Left colon (tissue), 2 donors: ENCODE data around the gene AKAP8L. TPM values are rescaled to one million over a fixed set of nuclear protein-coding genes. Genes with fewer than 3 reads are reported as not detected.

Experiments
- ATAC-seq: fragments of 200-7000 bp; cut with Tn5 transposase; one replicate; pipeline ENCODE4 v1.9.1; 2020; ENCODE audit warnings: mild to moderate bottlenecking, moderate library complexity
- DNase-seq, 2 donors: peaks; one replicate each; pipeline ENCODE4 v3.0.0-alpha.2; 2020
- intact Hi-C, 2 donors: fragments of 100-400 bp; cut with DNase I in 1 of 2; cut with micrococcal nuclease in 1 of 2; formaldehyde crosslinking; loops; one replicate each; pipeline versions ENCODE4 v1.11.2 to v1.14.0; 2022; cut with DNase I, micrococcal nuclease
- total RNA-seq, 2 donors: library from RNA; stranded (reverse); fragmentation: NEBNext Ultra II Directional; extraction: Animal tissue kit (Norgen Biotek cat#: 25700); gene quantifications; one replicate each; pipeline ENCODE4 v1.2.1, GENCODE V29; 2021
- donor health status: DM: no; HTN: no; CAD: no.
- donor health status: DM: yes; HTN: yes; CAD: no.

AKAP8L gene
- total RNA-seq, 2 donors from 2014 or later, result 63.4 to 75.1 TPM

DNA sequence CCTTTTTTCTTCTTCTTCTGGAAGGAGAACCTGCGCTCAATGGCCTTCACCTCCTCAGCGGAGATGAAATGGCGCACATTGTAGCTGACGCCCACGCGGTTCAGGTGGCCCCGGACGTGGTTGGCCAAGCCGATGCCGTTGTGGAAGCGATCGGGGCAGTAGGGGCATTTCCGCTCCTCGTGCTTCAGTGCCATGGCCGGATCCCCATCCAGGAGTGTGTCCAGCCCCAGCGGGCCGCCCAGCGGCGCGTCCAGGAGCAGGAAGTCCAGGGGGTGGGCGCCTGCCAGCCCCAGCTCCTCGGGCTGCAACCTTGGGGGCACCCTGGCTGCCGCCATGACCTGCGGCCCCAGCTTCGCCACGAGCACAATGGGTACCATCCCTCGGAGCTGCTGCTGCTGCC lies 19.8 kb upstream of the AKAP8L start:
- intact Hi-C loops, result no loop called here
- no peak for ATAC-seq

DNA sequence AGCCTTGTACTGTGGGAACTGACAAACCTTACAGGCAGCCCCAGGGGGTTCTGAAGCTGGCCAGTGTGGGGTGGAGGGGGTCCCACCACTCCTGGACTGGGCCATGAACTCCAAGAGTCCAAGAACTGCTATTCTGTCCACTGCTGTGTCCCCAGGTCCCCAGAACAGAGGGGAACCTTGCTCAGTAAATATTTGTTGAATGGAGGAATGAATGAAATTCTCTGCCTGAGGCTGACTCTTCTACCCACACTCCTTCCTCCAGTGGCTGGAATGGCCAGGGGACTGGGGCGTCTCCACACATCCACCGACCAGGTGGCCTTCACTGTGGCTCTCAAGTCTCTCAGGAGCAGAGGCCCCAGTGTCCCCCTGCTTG lies 19.3 kb upstream of the AKAP8L start:
- no peak for DNase-seq
- intact Hi-C loops, result no loop called here
- ATAC-seq, result no peak

More for the DNA sequence above, 19.8 kb upstream of the AKAP8L start:
- no peak for DNase-seq

DNA sequence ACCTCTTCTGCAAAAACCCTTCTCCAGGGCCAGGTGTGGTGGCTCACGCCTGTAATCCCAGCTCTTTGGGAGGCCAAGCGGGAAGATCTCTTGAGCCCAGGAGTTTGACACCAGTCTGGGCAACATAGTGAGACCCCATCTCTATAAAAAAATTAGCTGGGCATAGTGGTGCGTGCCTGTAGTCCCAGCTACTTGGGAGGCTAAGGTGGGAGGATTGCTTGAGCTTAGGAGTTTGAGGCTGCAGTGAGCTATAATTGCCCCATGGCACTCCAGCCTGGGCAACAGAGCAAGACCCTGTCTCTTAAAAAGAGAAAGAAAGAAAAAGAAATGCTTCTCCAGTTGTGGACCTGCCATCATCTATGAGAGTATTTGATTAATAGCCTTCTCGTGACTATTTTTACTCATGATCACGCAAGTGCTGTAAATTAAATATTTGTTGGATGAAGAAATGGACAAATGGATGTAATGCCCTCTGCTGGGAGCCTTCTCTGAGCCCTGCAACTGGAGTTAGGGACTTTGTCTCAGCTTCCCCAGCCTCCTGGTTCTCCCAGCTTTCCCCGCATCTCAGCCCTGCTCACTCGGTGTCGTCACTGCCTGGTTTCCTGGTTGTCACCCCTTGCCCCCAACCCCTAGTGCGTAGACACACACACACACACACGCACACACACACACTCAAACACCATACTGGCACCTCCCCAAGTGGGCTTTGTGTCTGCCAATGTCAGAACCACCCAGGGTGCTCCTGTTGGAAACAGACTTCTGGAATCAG lies 18.8 kb upstream of the AKAP8L start:
- intact Hi-C loops, result no loop called here
- ATAC-seq (no peak), DNase-seq (no peak)

DNA sequence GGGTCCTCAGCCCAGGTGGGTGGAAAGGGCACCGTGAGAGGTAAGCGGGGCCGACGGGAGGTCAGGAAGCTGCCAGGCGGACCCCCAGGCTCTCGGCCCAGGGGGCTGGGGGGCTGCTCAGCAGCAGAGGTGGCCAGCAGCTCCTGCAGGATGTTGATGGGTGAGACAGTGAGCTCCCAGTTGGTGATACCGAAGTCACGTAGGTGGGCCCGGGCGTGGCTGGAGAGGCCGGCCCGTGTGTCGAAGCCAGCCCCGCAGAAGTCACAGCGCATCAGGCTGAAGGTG lies 18.0 kb upstream of the AKAP8L start:
- DNase-seq (no peak), ATAC-seq (no peak)
- intact Hi-C loops, result no loop called here

DNA sequence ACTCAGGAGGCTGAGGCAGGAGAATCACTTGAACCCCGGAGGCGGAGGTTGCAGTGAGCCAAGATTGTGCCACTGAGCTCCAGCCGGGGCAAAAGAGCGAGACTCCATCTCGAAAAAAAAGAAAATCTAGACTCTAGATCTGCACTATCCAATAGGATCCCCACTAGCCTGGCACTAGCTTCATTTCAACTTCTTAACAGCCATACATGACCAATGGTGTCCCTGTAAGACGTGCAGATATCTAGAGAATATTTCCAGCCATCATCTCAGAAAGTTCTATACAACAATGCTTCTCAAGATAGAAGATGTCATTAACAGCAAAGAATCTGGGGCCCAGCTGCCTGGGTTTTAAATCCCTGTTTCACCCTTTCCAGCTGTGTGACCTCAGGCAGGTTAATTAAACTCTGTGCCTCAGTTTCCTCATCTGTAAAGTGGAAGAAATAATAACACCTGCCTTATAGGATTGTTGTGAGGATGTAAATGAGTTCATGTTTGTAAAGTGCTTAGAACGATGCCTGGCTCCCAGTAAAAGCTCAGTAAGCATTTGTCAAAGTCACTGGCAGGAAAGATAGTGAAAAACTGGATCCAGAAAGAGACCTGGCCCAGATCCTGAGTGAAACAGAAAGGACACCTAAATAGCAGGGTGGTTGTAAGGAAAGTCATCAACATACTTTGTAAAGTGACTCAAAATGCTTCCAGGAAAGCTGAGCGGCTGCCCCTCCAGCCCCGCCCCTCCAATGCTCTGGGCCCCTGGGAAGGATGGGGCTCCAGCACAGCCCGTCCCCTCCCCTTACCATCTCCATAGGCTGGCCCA lies 17.4 kb upstream of the AKAP8L start:
- intact Hi-C loops, result no loop called here
- ATAC-seq (no peak), DNase-seq (no peak)

DNA sequence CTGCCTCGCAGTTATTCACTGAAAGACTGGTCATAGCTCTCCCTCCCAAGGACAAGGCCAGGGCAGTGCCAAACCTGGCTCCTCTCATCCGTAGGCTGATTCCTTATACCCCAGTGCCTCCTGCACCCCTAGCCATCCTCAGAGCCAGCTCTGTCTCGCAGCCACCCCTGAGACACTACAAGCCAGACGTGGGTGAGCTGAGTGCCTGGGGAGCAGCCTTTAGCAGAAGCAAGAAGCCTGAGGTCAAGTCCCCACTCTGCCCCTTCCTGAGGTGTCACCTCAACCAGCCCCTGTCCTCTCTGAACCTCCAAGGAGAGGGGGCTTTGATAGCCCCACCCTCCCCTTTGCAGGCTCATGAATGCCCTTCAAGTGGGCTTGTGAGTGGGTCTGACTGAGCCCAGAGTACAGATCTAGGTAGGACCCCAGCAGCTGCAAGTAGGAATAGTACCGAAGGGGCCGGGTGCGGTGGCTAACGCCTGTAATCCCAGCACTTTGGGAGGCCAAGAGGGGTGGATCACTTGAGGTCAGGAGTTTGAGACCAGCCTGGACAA lies 14.8 kb upstream of the AKAP8L start:
- intact Hi-C loops, result no loop called here
- ATAC-seq (no peak), DNase-seq (no peak)

DNA sequence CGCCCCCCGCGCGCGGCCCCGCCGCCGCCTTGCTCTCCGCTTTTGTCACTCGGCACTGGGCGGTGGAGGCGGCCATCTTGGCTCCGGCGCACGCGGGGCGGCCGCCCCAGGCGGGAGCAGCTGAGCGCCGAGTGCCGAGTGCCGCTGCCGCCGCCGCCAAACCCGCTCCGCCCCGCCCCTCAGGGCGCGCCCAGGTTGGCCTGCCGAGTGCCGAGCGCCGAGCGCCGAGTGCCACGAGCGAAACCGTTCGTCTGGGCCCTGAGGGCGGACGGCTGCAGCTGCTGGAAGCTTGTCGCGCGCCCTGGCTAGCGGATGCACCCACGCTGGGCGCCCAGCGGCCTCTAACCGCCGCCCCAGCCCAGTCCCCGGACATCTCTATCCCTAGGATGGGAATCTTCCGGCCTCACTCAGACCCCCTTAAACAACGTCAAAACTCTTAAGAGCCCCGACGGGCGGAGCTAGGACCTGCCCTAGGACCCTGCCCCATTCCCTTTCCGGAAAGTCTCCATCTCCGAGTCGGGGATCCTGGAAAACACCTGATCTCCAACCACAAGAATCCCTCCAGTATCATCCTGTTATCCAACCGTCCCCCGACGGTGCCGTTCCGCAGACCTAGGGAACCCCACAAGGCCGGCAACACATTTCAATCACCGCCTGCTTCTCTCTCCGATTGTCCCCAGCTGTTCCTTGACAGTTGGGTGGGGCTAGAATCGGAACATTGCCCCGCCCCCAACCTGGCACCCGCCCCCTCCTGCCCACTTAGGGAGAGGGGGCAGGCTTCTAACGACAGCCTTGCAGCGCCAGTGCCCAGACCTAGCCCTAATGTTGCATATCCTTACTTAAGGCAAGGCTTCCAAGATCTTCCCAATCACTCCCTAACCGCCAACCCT lies 14.1 kb upstream of the AKAP8L start:
- DNase-seq (peak; percentile 90 to 95), ATAC-seq (peak; percentile 96)
- intact Hi-C loops, result no loop called here

DNA sequence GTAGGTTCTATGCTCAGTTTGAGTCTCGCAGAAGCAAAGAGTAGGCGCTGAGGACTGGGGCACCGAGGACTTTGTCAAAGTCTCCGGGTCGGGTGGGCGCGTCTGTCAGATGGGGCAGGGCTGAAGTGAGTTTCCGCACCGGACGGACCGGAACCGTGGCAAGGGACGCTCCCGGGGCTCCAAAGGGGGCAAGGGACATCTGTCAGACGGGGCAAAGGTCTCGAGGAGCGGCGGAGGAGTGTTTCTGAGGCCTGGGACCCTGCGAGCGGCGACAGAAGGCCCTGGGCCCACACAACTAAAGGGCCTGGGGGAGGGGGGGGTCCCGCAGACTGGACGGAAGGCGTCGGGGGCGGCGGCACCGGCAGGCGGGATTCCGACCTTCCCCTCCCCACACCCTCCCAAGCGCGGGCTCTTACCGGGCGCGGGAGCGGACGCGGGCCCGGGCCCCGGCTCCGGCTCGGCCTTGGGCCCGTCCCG lies 13.3 kb upstream of the AKAP8L start:
- ATAC-seq, result no peak
- peak in 1 of 2 donors; percentile 32 for DNase-seq
- intact Hi-C loops, result no loop called here

DNA sequence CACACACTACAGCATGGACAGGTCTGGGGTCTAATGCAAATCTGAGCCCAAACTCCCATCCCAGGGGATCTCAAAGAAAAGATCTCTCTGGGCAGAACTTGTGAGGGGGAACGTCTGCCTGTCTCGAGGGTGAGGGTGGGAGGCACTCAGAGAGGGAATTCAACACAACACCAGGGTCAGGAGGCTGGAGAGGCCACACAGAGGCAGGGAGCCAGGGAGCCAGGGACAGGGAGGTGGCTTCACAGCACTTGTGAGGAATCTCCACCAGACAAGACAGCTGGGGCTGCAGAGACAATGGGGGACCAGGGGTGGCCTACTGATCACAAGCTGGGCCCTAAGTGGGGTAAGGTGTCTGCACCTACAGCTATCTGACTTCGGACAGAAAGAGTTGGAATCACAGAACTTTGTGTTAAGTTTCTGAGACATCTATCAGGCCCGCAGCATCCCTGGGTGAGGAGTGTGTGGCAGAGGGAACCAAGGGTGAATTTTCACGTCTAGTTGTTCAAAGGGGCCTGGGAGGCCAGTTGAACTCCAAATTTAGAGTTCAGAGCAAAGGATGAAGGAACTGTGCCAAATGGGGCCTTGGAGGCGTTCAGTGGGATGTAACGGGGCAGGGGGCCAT lies 12.7 kb upstream of the AKAP8L start:
- ATAC-seq (no peak), DNase-seq (no peak)
- intact Hi-C loops, result no loop called here

DNA sequence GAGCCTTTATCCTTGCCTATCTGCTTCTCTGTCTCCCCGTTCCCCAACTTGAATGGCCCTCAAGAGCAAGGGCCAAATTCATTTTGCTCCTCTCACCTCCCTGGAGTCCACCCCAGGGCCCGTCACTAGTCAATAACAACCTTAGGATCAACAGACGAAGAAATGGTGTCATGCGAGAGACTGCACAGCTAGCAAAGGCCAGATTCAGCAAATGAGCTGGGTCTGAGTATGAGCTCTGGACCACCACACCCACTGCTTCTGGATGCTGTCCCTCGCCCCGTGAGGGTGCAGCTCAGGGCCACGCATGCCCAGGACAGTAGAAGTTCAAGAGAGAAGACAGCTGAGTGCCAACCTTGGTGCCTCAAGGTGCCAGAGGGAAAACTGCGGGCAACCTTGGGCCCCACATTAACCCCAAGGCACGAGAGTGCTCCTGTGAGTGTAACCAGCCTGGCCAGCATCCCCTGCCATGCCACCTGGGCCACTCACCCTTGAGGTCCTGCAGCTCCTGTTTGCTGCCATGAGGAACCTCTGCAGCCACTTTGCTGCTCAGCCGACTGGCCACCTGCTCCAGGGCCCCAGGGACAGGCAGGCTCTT lies 11.8 kb upstream of the AKAP8L start:
- DNase-seq (no peak), ATAC-seq (no peak)
- intact Hi-C loops, result no loop called here

DNA sequence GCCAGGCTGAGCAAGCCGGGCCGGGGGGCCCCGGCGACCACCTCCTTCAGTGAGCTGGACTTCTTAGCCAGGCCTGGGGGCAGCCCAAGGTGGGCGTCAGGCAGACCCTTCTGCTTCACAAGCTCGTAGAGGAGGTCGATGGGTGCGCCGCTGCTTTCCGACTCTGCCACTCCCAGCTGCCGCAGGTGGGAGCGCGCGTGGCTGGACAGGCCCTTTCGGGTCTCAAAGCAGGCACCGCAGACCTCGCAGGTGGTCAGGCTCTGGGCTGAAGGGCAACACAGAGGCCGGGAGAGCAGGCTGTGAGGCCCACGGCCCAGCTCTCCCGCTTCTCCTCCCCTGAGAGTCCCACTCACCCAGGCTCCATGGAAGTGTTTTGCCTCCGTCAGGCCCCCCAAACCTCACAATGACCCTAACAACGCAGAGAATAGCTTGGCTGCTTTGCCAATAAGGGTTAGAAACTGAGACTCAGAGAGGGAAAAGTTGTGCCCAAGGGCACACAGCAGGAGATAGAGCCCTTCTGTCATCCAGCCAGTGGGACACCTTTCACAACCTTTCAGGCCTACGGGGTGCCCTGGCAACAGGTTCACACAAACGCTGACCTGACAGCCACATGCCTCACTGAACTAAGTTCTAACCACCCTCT lies 11.2 kb upstream of the AKAP8L start:
- no peak for ATAC-seq
- no peak for DNase-seq
- intact Hi-C loops, result no loop called here

DNA sequence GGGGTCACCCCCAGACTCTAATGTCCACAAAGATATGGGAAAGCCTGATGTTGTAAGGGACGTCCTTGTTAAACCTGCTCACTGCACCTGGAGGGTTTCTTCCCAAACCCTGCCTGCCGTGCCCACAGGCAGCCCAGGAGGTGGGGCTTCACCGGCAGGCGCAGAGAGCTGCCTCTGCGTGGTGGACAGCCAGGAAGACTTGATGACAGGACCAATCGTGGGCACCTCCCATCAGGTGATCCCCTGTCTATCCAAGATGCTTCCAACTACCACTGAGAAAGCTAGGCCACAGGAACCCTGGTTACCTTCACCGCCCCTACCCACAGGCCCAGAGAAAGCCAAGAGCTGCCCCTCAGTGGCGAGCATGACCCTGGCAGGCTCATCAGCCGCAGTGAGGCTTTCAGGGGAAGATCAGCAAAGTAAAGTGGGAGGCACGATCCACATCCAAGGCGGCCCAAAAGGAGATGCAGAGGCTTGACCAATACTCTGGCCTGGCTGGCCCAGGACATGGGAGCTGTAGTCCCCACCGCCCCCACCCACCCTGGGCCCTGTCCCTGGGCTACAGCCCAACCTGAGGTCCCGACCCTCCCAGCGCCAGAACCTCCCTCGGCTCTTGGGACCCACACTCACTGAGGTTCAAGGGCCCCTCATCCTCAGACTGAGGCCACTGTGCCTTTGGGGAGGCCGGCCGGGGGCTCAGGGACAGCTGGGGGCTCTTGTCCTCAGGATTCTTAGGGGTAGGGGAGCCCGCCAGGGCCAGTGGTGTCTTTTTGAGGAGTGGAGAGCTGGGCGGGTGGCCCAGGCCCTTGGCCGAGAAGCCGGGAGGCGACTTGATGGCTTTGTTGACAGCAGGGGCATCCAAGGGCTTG lies 10.4 kb upstream of the AKAP8L start:
- no peak for ATAC-seq

DNA sequence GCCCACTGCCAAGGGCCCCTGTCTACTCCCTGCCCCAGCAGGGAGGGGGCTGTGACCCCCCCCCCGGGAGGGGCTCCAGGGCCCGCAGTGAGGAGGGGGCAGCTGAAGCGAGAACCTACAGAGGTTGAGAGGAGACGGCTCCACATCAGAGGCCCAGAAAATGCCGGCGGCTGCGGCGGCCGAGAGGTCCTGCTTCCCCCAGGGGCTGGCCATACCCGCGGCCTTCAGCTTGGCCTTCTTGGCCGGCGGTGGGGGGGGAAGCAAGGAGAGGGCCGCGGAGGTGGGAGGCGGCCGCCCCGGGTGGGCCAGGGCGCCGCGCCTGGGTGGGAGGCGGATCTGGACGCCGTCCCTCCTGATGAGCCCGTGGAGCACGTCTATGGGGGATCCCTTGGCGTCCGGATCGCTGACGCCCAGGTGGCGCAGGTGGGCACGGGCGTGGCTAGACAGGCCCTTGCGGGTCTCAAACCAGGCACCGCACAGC lies 9.2 kb upstream of the AKAP8L start:
- ATAC-seq (no peak), DNase-seq (no peak)
- intact Hi-C loops, result no loop called here

More for the DNA sequence above, 10.4 kb upstream of the AKAP8L start:
- intact Hi-C loops, result no loop called here
- no peak for DNase-seq

DNA sequence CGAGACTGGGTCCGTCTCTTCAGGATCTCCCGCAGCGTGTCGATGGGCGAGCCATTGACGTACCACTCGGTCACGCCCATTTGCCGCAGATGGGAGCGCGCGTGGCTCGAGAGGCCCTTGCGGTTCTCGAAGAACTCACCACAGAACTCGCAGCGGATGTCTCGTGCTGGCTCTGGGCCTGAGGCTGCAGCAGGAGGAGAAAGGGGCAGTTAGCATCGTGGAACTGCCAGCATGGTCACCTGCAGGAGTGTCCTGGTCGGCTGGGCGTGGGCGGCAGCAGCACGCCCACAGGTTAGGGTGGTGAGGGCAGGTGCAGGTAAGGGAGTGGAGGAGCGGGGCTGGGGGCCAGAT lies 8.5 kb upstream of the AKAP8L start:
- no peak for ATAC-seq
- DNase-seq, result no peak
- intact Hi-C loops, result no loop called here

DNA sequence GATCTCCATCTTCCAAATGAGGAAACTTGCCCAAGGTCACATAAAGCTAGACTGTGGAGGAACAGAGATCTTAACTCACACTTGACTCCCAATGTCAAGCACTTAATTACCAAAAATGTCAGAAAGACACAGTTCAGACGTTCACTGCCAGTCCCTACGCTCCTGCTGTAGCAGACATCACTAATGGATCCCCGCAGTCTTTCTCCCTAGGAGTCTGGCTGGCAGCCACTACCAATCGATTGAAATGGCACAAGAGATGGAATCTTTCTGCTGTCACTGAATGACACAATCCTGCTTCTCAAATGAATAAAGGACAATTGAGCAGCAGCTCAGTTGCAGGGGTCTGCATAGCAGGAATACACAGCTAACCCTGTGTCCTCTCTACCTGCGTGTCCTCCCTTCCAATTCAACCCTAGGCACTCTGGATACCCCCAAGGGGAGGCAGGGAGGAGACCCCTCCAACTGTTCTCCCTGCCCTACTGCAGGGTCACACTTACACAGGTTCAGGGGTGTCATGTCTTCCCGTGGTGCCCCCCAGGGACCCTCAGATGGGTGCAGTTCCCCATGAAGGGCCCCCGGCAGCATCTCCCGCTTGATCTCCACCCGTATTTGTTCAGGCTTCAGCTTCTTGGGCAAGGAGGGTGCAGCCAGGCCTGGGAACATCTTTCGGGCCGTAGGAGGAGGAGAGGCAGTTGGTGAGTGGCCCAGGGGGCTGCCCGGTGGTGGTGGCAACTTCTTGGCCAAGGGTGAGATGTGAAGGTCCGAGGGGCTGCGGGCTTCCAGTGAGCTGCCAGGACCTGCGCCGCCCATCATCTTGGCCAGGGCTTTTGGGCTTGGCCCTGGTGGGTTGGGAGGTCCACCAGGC lies 7.9 kb upstream of the AKAP8L start:
- intact Hi-C loops, result no loop called here
- ATAC-seq, result no peak

DNA sequence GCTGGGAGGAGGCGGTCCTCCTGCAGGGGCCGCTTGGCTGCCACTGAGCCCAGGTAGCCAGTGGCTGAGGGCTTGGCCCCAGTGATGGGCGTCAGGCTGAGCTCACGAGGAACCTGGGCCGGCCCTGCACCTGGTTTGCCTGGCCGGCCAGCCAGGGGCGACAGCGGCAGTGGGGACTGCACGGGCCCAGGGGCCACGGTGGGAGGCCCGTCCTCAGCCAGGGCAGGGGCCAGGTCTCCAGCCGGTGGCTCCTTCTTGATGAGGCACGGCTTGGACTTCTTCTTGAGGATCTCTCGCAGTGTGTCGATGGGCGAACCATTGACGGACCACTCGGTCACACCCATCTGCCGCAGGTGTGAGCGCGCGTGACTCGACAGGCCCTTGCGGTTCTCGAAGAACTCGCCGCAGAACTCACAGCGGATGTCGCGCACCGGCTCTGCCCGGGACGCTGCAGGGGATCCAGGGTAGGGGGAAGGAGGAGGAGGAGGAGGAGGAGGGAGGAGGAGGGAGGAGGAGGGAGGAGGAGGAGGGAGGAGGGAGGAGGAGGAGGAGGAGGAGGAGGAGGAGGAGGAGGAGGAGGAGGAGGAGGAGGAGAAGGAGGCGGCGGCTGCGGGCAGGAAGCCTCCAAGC lies 6.6 kb upstream of the AKAP8L start:
- ATAC-seq (no peak), DNase-seq (no peak)
- intact Hi-C loops, result no loop called here

More for the DNA sequence above, 7.9 kb upstream of the AKAP8L start:
- no peak for DNase-seq
